H9 (cell line): Measurements from ENCODE around the gene MSN. TPM values are rescaled to one million over a fixed set of nuclear protein-coding genes. Genes with fewer than 3 reads are reported as not detected.

Experiments used
- DNase-seq: peaks from one replicate; pipeline ENCODE4 v3.0.0-alpha.2; 2017
- H2AFZ ChIP-seq: one replicate; pipeline ENCODE4 v1.6.1; 2013; ENCODE audit warnings: mild to moderate bottlenecking, low read length, control low read depth, moderate library complexity
- H2AK5ac ChIP-seq: 2 replicates; pipeline ENCODE4 v1.6.1; 2013; ENCODE audit warnings: low read length, control low read depth, mixed read lengths; ENCODE audit not compliant: insufficient read length
- H2BK120ac ChIP-seq: one replicate; pipeline ENCODE4 v1.6.1; 2013; ENCODE audit warnings: low read depth, mild to moderate bottlenecking, low read length, control low read depth, inconsistent platforms; ENCODE audit not compliant: poor library complexity, severe bottlenecking
- H2BK12ac ChIP-seq: 2 replicates; pipeline ENCODE4 v1.6.1; 2013; ENCODE audit warnings: low read length, control low read depth, mixed read lengths, low read depth; ENCODE audit not compliant: insufficient read length
- H2BK15ac ChIP-seq: 2 replicates; pipeline ENCODE4 v1.6.1; 2013; ENCODE audit warnings: low read depth, low read length, control low read depth
- H2BK20ac ChIP-seq: one replicate; pipeline ENCODE4 v1.6.1; 2013; ENCODE audit warnings: low read depth, mild to moderate bottlenecking, low read length, control low read depth, inconsistent platforms; ENCODE audit not compliant: poor library complexity, severe bottlenecking
- H2BK5ac ChIP-seq: 2 replicates; pipeline ENCODE4 v1.6.1; 2013; ENCODE audit warnings: low read length, control low read depth, mixed read lengths; ENCODE audit not compliant: insufficient read length
- H3K14ac ChIP-seq: 2 replicates; pipeline ENCODE4 v1.6.1; 2013; ENCODE audit warnings: low read length, control low read depth; ENCODE audit not compliant: insufficient read depth
- H3K18ac ChIP-seq: 2 replicates; pipeline ENCODE4 v1.6.1; 2013; ENCODE audit warnings: low read depth, mild to moderate bottlenecking, mixed read lengths, low read length, control low read depth; ENCODE audit not compliant: insufficient read length
- H3K23ac ChIP-seq: 2 replicates; pipeline ENCODE4 v1.6.1; 2013; ENCODE audit warnings: low read length, control low read depth, mixed read lengths, low read depth; ENCODE audit not compliant: insufficient read length
- H3K23me2 ChIP-seq: 2 replicates; pipeline ENCODE4 v1.6.1; 2013; ENCODE audit warnings: low read depth, mild to moderate bottlenecking, mixed read lengths, low read length, control low read depth; ENCODE audit not compliant: insufficient read length, poor library complexity, severe bottlenecking
- H3K27ac ChIP-seq: 2 replicates; pipeline ENCODE4 v1.5.1; 2013; ENCODE audit warnings: low read length, control low read depth, mixed read lengths, low read depth; ENCODE audit not compliant: insufficient read length
- H3K27me3 ChIP-seq: 2 replicates; pipeline ENCODE4 v1.6.1; 2013; ENCODE audit warnings: low read length, control low read depth, inconsistent platforms; ENCODE audit not compliant: insufficient read depth
- H3K4ac ChIP-seq: 2 replicates; pipeline ENCODE4 v1.6.1; 2013; ENCODE audit warnings: low read depth, mild to moderate bottlenecking, control low read depth, inconsistent platforms, low read length, moderate library complexity
- H3K4me1 ChIP-seq: 2 replicates; pipeline ENCODE4 v1.6.1; 2013; ENCODE audit warnings: low read length, control low read depth, inconsistent platforms; ENCODE audit not compliant: insufficient read depth
- H3K4me2 ChIP-seq: 2 replicates; pipeline ENCODE4 v1.6.1; 2013; ENCODE audit warnings: low read length, control low read depth, mixed read lengths; ENCODE audit not compliant: insufficient read length, insufficient read depth
- H3K56ac ChIP-seq: 2 replicates; pipeline ENCODE4 v1.6.1; 2013; ENCODE audit warnings: low read depth, mild to moderate bottlenecking, mixed read lengths, low read length, control low read depth; ENCODE audit not compliant: insufficient read length
- H3K79me1 ChIP-seq: 2 replicates; pipeline ENCODE4 v1.6.1; 2013; ENCODE audit warnings: low read depth, mild to moderate bottlenecking, moderate library complexity, low read length, control low read depth, inconsistent platforms; ENCODE audit not compliant: insufficient read depth, poor library complexity, severe bottlenecking
- H3K79me2 ChIP-seq: 2 replicates; pipeline ENCODE4 v1.6.1; 2013; ENCODE audit warnings: low read length, control low read depth, inconsistent platforms; ENCODE audit not compliant: insufficient read depth
- H3K9ac ChIP-seq: 2 replicates; pipeline ENCODE4 v1.6.1; 2013; ENCODE audit warnings: low read length, control low read depth, mixed read lengths; ENCODE audit not compliant: insufficient read length; ENCODE audit errors: extremely low read depth
- H3K9me3 ChIP-seq: one replicate; pipeline ENCODE4 v1.6.1; 2013; ENCODE audit warnings: low read depth, low read length, inconsistent platforms; ENCODE audit not compliant: control insufficient read depth
- H3T11ph ChIP-seq: one replicate; pipeline ENCODE4 v1.6.1; 2013; ENCODE audit warnings: mild to moderate bottlenecking, low read length, control low read depth, inconsistent platforms
- H4K20me1 ChIP-seq: one replicate; pipeline ENCODE4 v1.6.1; 2013; ENCODE audit not compliant: control insufficient read depth, insufficient read length, insufficient read depth
- H4K5ac ChIP-seq: 2 replicates; pipeline ENCODE4 v1.6.1; 2013; ENCODE audit warnings: low read depth, mild to moderate bottlenecking, mixed read lengths, low read length, control low read depth; ENCODE audit not compliant: insufficient read length
- H4K8ac ChIP-seq: replicated peaks from 2 replicates; pipeline ENCODE4 v1.6.1; 2013; ENCODE audit warnings: low read length, control low read depth, mixed read lengths, low read depth; ENCODE audit not compliant: insufficient read length
- H4K91ac ChIP-seq: 2 replicates; pipeline ENCODE4 v1.6.1; 2013; ENCODE audit warnings: low read depth, mild to moderate bottlenecking, moderate library complexity, mixed read lengths, low read length, control low read depth; ENCODE audit not compliant: insufficient read length
- H3K27ac Mint-ChIP-seq, 3 experiments: 2 replicates in 2 of 3; 3 replicates in 1 of 3; pipeline ENCODE4 v1.8.0; 2020 to 2021; ENCODE audit warnings: mixed read lengths in 3 of 3, mild to moderate bottlenecking in 1 of 3, moderate library complexity in 1 of 3
- H3K27me3 Mint-ChIP-seq: 2 replicates; pipeline ENCODE4 v1.8.0; 2021; ENCODE audit warnings: low read depth, mild to moderate bottlenecking, moderate library complexity, mixed read lengths
- H3K36me3 Mint-ChIP-seq, 3 experiments: 2 replicates in 2 of 3; 3 replicates in 1 of 3; pipeline ENCODE4 v1.8.0; 2020 to 2021; ENCODE audit warnings: low read depth in 3 of 3, mixed read lengths in 3 of 3; ENCODE audit not compliant: insufficient read depth in 1 of 3
- H3K4me1 Mint-ChIP-seq, 2 experiments: 2 replicates each; pipeline ENCODE4 v1.8.0; 2020; ENCODE audit warnings: mixed read lengths in 2 of 2
- H3K4me3 Mint-ChIP-seq, 2 experiments: 2 replicates in 1 of 2; 3 replicates in 1 of 2; pipeline ENCODE4 v1.8.0; 2020 to 2021; ENCODE audit warnings: mild to moderate bottlenecking in 2 of 2, mixed read lengths in 2 of 2, moderate library complexity in 1 of 2
- H3K9me3 Mint-ChIP-seq, 2 experiments: 2 replicates in 1 of 2; 3 replicates in 1 of 2; pipeline ENCODE4 v1.8.0; 2020; ENCODE audit warnings: mild to moderate bottlenecking in 2 of 2, mixed read lengths in 2 of 2, moderate library complexity in 1 of 2
- WGBS: extraction: QIAGEN DNeasy Blood & Tissue Kit; methylation state at CpG from one replicate; pipeline ENCODE4 v1.1.7; 2013; ENCODE audit warnings: missing lambda C conversion rate, low lambda C conversion rate, mixed read lengths; ENCODE audit not compliant: insufficient read length; ENCODE audit errors: extremely low coverage; 5-methylcytosine and 5-hydroxymethylcytosine counted together
- total RNA-seq: library from RNA; stranded (reverse); gene quantifications from 2 replicates; pipeline ENCODE4 v1.2.1, GENCODE V29; 2021
- TF ChIP-seq, protein P1 (sequence below): fragments of 200-600 bp; sonication (generic); conservative IDR thresholded peaks from 3 replicates; pipeline ENCODE4 v1.8.0; 2021; ENCODE audit warnings: antibody characterized with exemption, mild to moderate bottlenecking

MSN gene
- total RNA-seq, 1 experiment from 2014 or later, result 126 TPM

DNA sequence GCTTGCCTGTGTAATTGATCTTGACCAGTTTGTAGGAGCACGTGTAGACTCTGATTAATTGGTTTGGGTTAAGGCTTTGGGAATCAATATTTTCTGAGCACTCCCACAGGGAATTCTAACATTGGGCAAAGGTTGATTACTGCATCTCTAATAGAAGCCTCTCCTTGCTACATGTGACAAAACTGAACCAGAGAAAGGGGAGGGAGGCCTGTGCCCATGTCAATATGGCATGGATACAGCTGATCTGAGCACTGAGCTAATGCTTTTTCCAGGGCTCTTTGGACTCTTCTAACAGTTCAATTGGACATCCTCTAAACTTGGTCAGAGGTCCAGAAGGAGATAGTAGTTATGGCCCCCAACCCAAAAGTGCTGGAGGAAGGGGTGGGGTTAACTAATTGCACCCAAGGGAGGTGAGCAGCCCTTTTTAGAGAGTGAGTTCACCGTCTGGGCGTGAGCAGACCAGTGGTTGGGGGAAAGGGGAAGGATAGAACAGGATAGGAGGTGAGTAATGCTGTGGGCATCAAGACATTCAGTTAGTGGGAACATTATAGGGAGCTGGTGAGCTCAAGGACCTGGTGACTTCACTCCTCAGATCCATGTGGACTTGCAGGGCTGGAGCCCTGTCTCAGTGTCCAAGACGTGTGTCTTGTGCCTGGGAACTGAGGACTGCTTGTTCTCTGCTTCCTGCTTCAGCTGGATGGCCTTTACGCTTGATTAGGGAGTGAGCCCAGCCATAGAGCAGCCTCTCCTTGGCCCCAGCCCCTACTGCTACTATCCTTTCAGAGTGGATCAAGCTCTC lies 22.8 kb downstream of the MSN start:
- no peak overlapping the region for H3T11ph ChIP-seq
- H2BK5ac ChIP-seq, result no peak overlapping the region
- no peak overlapping the region for H3K9ac ChIP-seq
- no peak overlapping the region for H2AFZ ChIP-seq
- H3K27ac Mint-ChIP-seq, result no peak overlapping the region; a peak in 1 of 7 replicates
- no peak overlapping the region for H3K4ac ChIP-seq
- H3K14ac ChIP-seq, result no peak overlapping the region
- no peak overlapping the region for H2BK15ac ChIP-seq
- no peaks in the 10 kb centered on the region for H3K79me1 ChIP-seq
- H3K36me3 Mint-ChIP-seq, result peaks cover 6 to 21% (median 9%) of the 10 kb centered on the region in 3 experiments
- H2BK20ac ChIP-seq, result no peak overlapping the region
- H3K4me1 Mint-ChIP-seq, result peaks cover 11 to 23% of the 10 kb centered on the region in 2 experiments; a peak in 3 of 4 replicates
- no peak overlapping the region for H3K23ac ChIP-seq
- H4K91ac ChIP-seq, result no peak overlapping the region
- no peak overlapping the region for H4K8ac ChIP-seq
- H3K18ac ChIP-seq, result no peak overlapping the region
- H3K27me3 ChIP-seq, result no peaks in the 10 kb centered on the region
- H3K4me2 ChIP-seq, result no peak overlapping the region
- no CpG with 5 or more reads among the region's 5 CpGs for WGBS
- H3K56ac ChIP-seq, result no peak overlapping the region
- no peaks in the 10 kb centered on the region for H4K20me1 ChIP-seq
- H3K9me3 Mint-ChIP-seq, result peaks cover 72 to 81% of the 10 kb centered on the region in 2 experiments
- no peak for DNase-seq
- H4K5ac ChIP-seq, result no peak overlapping the region
- H3K27ac ChIP-seq, result no peak overlapping the region
- peaks cover 13% of the 10 kb centered on the region; the same call in 1 of the 2 replicates for H3K79me2 ChIP-seq
- no peak overlapping the region for H2AK5ac ChIP-seq
- no peaks in the 10 kb centered on the region; the same call in 1 of the 2 replicates for H3K27me3 Mint-ChIP-seq
- no peak overlapping the region for H2BK12ac ChIP-seq
- H3K4me3 Mint-ChIP-seq, result no peak overlapping the region
- TF ChIP-seq, protein P1, sequence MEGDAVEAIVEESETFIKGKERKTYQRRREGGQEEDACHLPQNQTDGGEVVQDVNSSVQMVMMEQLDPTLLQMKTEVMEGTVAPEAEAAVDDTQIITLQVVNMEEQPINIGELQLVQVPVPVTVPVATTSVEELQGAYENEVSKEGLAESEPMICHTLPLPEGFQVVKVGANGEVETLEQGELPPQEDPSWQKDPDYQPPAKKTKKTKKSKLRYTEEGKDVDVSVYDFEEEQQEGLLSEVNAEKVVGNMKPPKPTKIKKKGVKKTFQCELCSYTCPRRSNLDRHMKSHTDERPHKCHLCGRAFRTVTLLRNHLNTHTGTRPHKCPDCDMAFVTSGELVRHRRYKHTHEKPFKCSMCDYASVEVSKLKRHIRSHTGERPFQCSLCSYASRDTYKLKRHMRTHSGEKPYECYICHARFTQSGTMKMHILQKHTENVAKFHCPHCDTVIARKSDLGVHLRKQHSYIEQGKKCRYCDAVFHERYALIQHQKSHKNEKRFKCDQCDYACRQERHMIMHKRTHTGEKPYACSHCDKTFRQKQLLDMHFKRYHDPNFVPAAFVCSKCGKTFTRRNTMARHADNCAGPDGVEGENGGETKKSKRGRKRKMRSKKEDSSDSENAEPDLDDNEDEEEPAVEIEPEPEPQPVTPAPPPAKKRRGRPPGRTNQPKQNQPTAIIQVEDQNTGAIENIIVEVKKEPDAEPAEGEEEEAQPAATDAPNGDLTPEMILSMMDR, result no peak
- H3K9me3 ChIP-seq, result peaks cover 24% of the 10 kb centered on the region
- no peak overlapping the region for H2BK120ac ChIP-seq
- H3K4me1 ChIP-seq, result no peaks in the 10 kb centered on the region; the same call in 1 of the 2 replicates
- no peaks in the 10 kb centered on the region for H3K23me2 ChIP-seq
